ENCODE data around the gene SLC6A16.
"Not testable (repeated sequence)": the region's sequence is repeated elsewhere in the genome, so short reads cannot be mapped to it uniquely, and the experiment has no call there.

The SLC6A16 gene

DNA sequence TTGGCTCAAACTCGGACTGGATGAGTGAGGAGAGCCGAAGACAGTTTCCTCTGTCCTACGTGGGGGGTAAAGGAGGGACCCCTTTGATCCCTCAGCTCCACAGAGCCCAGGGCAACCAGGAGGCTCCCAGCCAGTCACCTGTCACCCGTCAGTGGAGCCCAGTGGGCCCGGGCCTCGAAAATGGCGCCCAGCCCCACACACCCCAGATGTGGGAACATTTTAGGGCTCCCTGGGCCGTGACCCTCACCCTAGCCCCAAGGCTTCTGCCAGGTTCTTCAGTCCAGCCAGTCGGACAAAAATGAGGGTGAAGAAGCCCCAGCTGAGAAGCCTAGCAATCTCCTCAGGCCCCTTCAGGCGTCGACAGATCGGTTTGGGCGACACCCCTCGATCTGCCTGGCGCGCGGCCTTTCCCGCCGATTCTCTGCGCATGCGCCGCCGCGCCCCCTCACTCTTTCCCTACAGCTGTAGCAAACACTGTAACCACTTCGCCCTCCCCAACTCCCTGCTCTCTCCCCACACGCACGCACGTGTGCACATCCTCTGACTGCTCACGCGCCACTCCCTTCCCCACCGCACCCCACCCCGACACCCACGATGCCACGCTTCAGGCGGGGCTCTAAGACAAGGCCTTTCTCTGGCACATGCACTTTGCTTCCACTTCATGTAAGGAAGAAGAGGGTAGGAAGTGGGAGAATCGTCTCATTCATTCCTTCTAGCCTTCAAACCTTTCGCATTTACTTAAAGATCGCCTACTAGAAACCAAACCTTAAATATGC, at the start of gene SLC6A16:
Gene SLC6A16, minus strand, starts transcription at position 391 of the 776 bp plus-strand sequence. CDS start 13,844 bp downstream, outside the sequence.
- no peak for DNase-seq

DNA sequence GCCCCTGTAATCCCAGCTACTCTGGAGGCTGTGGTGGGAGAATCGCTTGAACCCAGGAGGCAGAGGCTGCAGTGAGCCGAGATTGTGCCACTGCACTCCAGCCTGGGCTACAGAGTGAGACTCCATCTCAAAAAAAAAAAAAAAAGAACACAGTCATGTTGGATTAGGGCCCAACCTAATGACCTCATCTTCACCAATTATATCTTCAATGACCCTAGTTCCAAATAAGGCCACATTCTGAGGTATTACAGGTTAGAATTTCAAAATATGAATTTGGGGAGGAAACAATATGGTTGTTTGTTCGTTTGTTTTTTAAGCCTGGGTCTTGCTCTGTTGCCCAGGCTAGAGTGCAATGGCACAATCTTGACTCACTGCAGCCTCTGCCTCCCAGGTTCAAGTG, 48.2 kb upstream of the SLC6A16 start:
- DNase-seq = not testable (repeated sequence)

DNA sequence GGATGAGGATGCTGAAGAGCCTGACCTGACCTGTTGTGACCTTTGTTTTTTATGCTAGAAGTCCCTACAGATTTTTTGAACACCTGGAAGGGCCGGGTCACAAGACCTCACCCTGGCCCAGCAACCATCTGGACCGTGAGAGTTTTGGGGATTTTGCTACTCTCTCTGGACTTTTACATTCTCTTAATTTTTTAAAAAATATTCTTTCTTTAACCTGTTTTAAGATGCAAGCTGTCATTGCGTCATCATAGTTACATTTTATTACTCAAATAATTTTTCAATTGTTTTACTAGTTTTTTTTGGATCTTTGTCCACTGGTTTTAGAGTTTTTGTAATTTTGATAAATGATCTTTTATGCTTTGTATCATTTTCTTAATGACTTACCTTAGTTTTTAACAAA, 46.2 kb upstream of the SLC6A16 start:
- DNase-seq = no peak

DNA sequence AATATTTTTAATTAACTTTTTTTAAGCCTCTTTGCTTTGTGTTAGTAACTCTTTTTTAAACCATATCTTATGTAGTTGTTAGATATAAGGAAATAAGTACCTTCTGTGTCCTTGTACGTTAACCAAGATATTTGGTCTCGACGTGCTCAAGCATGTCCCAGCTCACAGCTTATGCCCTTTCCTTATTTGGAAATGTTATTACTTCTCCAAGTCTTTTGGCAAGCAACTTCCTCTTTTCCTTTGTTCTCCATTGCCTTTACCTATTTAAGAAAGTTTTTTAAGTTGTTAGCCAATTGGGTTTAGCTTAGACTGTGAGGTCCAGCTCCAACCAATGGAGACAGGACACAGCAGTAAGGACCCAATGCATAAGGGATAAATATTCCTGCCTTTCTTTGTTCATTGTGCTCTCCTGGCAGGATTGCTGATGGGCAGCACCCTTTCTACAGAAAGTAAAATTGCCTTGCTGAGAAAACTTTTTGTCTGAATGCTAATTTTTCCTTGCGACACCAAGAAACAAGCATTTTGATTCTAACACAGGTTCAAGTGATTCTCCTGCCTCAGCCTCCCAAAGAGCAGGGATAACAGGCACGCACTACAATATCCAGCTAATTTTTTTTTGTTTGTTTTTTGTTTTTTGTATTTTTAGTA, 43.8 kb upstream of the SLC6A16 start:
- no peak for DNase-seq

DNA sequence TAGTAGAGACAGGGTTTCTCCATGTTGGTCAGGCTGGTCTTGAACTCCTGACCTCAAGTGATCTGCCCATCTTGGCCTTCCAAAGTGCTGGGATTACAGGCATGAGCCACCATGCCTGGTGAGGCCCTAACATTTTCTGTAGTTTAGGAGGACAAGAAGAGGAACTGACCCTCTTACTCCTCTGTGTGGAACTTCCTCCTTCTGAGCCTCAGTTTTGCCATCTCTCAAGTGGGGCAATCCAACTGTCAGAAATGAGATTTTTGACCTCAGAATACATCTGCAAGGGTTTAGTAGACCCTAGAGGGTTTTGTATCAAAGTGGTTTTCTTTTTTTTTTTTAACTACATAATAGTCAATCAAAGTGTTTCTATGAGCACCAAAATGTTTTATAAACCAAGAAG, 41.1 kb upstream of the SLC6A16 start:
- DNase-seq = no peak

DNA sequence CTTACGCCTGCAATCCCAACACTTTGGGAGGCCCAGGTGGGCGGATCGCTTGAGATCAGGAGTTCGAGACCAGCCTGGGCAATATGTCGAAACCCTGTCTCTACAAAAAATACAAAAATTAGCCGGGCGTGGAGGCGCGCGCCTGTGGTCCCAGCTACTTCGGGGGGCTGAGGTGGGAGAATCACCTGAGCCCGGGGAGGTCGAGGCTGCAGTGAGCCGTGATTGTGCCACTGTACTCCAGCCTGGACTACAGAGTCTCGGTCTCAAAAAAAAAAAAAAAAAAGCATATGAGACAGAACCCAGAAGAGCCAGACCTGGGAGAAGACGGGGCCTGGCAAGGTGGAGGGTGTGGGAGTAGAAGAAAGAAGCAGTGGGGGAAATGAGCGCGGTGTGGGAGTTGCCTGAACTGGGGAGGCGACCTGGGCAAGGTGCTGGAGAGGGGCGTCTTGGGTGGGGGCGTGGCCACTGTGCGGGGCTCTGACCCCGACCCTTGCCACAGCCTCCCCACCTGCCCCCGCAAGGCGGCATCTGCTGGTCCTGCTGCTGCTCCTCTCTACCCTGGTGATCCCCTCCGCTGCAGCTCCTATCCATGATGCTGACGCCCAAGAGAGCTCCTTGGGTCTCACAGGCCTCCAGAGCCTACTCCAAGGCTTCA, 39.2 kb upstream of the SLC6A16 start:
- no peak for DNase-seq

DNA sequence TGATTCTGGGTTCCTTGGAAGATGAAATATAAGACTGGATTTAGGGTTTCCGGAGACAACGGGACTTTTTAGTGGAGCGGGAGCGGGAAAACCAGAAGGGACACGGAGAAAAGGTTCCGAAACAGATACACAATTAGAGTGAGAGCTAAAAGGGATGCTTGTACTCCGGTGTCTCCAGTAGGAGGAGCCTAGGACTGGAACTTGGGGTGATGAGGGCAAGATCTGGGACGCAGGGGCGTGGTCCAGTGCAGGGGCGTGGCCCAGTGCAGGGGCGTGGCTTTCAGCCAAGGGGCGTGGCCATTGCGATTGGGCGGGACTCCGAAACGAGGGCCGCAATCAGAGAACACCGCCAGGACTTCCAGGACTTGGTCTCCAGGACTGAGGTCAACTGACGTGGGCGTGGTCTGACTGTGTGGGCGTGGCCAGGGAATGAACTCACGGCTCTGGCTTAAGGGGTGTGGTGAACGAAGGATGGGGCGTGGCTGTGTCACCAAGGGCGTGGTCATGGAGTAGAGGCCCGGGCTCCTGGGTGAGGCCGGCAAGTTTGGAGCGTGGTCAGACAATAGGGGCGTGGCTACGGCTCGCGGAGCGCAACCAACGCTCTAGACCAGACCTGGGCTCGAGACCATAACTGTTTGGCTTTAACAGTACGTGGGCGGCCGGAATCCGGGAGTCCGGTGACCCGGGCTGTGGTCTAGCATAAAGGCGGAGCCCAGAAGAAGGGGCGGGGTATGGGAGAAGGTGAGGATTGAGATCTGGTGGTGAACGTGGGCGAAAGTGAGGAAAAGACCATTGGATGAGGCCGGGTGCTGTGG, 38.5 kb upstream of the SLC6A16 start, which contains the start of gene DKKL1:
Gene DKKL1, plus strand, starts transcription at position 610 of the 815 bp plus-strand sequence. Its CDS starts 122 bp downstream, at position 732.
- DNase-seq = no peak

DNA sequence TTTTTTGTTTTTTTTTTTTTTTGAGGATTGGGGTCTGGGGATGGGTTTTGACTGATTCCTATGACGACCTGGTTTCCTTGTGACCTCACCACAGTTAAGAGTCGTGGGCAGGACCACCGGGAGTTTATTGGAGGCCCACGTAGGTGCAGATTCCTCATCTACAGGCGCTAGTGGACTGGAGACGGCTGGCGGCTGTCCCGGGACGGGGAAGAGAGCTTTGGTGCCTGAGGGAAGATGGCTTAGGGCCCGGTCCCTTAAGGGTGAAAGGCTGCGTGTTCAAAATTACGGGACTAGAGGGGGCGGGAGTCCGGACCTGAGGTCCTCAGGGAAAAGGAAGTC, 37.9 kb upstream of the SLC6A16 start:
- no peak for DNase-seq

DNA sequence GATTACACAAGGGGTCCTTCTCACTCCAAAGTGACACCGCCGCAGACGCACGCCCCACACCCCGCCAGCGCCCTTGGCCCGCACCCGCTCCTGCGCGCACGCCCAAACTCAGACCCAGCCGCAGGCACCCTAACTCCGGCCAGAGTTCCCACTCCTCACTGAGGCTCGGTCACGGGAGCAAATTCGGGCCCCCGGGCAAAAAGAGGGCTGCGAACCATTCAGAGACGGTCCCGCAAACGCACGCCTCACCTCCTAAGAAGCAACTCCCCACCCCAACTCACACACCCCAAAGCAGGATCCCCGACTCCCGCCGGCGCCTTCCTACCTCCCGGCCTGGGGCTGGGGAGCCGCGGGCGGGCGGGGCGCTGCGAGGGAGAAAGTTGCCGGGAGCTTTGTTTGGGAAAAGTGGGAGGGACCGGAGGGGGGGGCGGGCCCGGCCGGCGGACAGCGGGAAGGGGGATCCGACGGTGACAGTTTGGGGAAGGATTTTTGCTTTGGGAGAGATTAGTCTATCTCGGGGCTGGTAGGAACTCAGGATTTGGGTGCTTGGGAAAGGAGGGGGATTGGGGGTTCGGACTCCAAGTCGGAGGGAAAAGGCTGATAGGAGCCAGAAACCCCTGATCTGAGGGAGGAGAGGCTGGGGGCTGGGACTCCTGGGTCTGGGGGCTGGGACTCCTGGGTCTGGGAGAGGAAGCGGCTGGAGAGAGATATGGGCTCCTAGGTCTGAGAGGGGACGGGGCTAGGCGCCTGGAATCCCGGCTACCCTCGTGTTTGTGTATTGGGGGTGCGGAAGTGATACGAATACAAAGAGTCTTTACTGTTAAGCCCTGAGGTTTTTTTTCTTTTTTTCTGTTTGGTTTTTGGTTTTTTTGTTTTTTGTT, 37.3 kb upstream of the SLC6A16 start, which contains the start of gene TEAD2:
Gene TEAD2, minus strand, starts transcription at position 369 of the 881 bp plus-strand sequence. CDS start 2,341 bp downstream, outside the sequence.
- DNase-seq = no peak

DNA sequence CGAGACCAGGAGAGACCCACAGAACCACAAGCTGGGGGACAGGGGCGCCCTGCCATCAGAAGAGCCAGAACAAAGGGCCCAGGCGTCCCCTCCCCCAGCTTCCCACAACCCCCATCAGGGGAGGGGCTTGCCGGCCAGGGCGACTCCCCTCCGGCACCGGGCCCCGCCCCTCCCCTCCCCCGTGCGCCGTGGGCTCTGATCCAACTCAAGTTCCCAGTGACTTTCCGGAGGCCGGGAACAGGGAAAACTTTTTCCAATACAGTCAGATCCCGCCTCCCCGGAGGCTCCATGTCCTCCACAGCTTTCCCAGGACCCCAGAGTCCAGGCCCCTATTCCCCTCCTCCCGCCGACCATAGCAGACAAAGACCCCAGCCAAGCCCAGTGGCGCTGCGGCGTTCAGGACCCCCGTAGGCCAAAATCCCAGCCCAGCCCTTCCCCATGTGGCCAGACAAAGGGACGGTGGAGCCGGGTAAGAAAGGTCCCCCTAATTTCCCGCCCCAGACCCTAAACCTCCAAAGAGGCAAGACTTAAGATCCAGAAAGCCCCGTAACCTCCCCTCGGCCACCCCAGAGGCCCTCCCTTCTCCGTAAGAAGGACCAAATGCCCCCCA, 36.6 kb upstream of the SLC6A16 start:
- no peak for DNase-seq

DNA sequence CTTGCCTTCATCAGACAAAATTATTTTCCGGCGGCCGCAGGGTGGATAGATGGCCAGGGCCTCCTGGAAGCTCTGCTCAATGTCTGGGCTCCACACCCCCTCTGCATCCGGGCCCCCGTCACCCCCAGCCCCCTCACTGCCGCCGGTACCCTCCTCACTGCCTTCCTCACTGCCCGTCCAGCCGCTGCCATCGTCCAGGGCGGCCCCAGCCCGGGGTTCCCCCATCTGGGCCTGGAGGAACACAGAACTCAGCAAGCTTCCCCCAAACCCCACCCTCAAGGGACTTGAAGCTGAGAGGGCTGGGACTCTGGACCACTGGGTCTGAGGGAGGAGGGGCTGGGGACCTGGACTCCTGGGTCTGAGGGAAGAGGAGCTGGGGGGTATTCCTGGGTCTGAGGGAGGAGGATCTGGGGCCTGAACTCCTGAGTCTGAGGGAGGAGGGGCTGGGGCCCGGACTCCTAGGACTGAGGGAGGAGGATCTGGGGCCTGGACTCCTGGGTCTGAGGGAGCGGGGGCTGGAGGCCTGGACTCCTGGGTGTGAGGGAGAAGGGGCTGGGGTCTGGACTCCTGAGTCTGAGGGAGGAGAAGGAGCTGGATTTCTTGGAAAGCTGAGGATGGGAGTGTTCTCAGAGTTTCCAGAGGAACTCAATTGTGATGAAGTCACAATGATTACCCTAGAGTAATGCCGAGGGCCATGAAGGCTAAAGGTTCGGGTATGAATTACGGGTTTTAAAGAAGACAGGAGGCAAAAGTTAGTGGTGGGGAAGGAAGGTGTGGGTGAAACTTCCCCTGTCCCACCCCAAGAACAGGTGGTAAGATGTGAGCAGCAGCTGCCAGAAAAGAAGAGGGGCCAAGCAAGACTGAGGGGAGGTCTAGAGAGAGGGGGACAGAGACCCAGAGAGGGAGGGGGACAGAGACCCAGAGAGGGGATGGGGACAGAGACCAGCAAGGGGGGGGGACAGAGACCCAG, 35.1 kb upstream of the SLC6A16 start:
- DNase-seq = no peak

DNA sequence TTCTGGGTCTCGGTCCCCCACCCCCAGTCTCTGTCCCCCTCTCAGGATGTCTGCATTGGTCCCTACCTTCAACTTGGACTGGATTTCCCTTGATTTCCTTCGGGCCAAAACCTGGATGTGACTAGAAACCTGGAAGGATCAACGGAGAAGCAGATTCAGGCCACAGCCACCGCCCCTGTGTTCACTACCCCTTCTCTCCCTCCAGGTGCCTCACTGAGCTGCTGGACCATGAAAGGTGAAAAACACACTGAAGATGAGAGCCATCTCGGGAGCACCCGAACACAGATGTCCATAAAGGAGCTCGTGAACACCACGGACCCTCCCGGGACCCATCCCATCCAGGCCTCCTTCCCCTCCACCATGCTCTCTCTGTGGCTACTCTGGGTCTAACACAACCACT, 32.2 kb upstream of the SLC6A16 start:
- DNase-seq = no peak

DNA sequence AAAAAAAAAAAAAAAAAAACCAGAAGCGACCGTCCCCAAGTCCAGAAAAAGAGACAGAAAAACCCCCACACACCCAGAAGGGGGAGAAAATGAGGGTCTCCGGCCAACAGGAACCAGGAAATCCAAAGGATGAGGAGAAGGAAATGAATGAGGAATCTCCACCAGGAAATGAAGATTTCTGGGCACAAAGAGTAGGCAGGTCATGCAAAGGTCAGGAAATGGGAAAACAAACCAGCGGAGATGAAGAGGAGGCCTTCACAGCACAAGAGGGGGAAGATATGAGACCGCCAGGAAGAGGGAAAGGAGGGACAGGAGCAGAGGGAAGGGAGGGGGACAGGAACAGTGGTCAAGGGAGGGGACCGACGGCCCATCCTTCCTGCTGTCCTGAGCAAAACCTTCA, 31.4 kb upstream of the SLC6A16 start:
- DNase-seq = no peak

DNA sequence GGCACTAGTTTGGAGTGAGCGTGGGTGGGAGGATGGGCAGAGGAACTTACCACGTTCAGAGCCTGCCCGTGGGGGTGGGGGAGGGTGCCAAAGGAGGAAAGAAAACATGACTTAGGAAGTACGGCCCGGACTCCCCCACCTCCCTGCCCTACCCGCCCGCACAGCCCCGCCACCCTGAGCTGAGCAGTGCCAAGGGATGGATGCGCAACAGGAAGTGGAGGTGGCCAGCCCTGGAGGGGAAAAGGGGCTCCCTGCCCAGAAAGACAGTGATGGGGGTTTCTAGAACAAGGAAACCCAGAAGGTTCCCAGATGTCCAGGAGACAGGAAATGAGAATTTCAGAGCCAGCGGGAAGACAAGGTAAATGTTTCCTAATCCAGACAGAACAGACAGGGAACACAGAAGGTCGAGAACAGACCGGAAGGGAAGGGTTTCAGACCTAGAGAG, 30.9 kb upstream of the SLC6A16 start:
- DNase-seq = no peak

DNA sequence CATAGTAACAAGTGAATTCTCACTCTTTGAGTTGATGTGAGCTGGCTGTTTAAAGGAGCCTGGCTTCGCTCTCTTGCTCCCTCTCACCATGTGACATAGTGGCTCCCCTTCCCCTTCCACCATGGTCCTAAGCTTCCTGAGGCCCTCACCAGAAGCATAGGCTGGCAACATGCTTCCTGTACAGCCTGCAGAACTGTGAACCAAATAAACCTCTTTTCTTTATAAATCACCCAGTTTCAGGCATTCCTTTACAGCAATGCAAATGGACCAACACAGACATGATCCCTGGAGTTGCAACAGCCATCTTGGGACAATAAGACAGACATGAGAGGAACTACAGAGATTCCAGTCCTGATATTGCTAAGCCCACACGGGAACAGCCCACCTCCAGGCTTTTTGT, 24.6 kb upstream of the SLC6A16 start:
- DNase-seq = no peak

DNA sequence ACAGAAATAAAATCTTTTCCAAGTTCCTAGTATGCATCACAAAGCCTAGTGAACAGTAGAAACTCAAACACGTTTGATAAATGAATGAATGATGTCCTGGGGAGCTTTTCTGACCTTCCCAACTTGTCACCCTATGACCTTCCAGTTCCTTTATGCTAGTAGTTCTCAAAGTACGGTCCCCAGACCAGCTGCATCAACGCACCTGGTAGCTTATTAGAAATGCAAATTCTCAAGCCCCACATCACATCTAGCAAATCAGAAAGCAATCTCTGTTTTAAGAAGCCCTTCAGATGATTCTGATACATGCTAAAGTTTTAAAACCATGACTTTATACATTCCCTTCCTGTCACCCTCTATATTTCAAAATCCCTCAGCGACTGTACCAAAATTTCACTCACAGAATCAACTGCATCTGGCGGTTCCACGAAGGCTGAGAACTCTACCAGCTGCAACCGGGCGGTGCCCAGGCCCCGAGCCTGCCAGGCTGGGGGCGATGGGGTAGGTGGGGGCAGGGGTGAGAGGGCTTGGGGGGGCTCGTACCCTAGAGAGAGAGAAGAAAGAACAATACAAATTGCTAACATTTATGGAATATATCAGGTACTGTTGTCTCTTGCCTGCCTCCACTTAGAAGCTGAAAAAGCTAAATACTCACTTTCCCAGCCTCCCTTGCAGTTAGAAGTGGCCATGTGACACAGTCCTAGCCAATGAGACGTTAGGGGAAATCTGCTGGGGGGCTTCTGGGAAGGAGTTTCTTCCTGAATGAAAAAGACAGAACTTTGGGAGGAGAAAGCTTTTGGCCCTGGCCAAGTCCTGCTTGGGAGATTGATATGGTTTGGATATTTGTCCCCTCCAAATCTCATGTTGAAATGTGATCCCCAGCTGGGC, 23.6 kb upstream of the SLC6A16 start:
- DNase-seq = no peak

DNA sequence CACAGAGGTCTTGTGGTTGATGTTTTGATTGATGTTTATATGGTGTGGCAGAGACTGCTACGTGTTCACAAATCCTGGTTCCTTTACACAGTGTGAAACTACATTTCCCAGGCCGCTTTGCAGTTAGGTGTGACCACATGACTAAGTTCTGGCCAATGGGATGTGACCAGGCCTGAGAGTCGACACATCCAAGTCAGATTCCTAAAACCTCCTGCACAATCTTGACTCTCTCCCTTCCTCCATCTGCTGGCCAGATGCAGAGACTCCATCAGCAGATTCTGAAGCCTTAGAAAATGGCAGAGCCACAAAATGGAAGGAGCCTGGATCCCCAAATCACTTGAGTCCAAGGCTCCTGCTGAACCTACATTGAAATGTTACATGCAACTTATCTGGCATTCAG, 22.8 kb upstream of the SLC6A16 start:
- DNase-seq = no peak

DNA sequence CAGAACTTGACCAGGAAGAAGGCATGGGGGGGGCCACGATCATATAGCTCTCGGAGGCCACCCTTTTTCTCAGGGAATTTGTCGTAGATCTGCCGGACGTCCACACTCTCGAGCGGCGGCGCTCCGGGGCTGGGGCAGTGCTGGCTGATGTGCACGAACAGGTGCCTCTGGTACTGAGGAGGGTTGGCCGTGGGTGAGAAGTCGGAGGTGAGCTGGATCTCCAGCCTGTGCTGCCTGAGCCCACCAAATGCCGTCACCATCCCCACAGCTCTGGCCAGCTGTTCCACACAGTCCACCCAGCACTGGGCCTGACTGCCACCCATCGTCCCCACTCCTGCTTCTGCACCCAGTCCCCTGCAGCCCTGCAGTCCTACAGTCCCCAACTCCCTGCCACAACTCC, 22.2 kb upstream of the SLC6A16 start:
- DNase-seq = no peak
